Measurements from ENCODE around the gene LMNTD1.
A peak's percentile ranks its signal among the peaks of the same experiment; 100 is the strongest.

Gene LMNTD1

DNA sequence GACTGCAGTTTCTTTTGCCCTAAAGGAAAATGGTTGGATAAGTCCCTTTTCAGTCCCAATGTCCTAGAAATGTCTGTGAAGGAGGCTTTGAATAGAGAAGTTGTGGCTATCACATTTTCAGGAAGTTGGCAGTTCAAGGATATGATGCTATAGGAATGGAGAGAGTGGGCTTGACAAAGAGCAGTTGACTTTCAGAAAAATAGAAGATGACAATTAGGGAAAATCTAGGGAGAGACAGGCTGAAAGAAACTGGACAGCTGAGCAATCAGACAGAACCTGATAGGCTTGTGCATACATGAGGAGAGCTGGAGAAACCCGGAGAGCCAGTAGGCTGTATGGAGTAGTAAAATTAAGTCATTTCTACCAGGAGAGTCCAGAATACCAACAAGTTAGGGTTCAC, 50.5 kb downstream of the LMNTD1 start:
- H3K36me3 ChIP-seq (replicated peaks) = no peaks in the 10 kb centered on the region
- H3K4me3 ChIP-seq (ENCODE audit: low read depth, low read length) = no peak overlapping the region
- no peak overlapping the region for H3K27ac ChIP-seq
- TF ChIP-seq, protein P1, sequence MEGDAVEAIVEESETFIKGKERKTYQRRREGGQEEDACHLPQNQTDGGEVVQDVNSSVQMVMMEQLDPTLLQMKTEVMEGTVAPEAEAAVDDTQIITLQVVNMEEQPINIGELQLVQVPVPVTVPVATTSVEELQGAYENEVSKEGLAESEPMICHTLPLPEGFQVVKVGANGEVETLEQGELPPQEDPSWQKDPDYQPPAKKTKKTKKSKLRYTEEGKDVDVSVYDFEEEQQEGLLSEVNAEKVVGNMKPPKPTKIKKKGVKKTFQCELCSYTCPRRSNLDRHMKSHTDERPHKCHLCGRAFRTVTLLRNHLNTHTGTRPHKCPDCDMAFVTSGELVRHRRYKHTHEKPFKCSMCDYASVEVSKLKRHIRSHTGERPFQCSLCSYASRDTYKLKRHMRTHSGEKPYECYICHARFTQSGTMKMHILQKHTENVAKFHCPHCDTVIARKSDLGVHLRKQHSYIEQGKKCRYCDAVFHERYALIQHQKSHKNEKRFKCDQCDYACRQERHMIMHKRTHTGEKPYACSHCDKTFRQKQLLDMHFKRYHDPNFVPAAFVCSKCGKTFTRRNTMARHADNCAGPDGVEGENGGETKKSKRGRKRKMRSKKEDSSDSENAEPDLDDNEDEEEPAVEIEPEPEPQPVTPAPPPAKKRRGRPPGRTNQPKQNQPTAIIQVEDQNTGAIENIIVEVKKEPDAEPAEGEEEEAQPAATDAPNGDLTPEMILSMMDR (IDR thresholded peaks at IDR 0.05; ENCODE audit: low read depth, low read length, missing control alignments) = no peak
- H3K27me3 ChIP-seq (replicated peaks) = no peaks in the 10 kb centered on the region
- DNase-seq = no peak
- in situ Hi-C loops (cut with HindIII; ENCODE audit: low pct_ligation_motif_present, low sequenced_read_pairs) = no loop called here

DNA sequence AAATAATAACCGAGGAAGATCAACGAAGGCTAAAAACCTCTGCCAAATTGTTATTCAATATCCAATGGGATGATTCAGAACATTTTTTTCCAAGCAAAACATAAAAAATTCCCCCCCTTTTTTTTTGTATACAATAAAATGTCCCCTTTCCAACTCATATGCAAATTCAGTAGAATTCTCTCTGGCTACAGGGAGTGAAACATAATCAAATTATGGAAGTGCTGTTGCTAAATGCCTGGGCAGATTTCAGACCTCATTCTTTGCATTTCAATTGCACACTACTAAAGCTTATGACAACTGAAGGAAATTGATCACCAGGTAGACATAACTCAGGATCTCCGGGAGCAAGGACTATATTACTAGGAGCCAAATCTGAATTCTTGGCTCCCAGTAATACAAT, 51.0 kb downstream of the LMNTD1 start:
- Histone ChIP-seq H3K27ac (no peak overlapping the region), H3K4me3 (ENCODE audit: low read depth, low read length) (no peak overlapping the region), H3K36me3 (replicated peaks) (no peaks in the 10 kb centered on the region), H3K27me3 (replicated peaks) (no peaks in the 10 kb centered on the region)
- no peak for DNase-seq
- TF ChIP-seq, protein P1 (IDR thresholded peaks at IDR 0.05; ENCODE audit: low read depth, low read length, missing control alignments) = no peak
- in situ Hi-C loops (cut with HindIII; ENCODE audit: low pct_ligation_motif_present, low sequenced_read_pairs) = no loop called here

DNA sequence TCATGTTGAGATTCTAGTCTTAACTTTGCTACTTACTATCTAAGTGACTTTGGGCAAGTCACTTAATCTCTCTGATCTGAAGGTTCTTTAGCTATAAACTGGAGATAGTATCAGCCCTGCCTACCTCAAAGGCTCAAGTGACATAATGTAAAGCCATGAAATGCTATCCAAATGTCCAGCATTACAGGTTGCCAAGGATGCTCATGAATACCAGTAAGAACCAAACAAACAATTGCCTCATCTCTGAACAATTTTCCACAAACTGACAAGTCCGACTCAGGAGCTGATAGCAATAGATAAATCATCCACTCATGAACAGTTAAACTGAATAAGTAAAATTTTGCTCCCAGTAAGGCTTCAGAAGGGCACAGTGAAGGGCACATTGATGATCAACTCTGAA, 51.5 kb downstream of the LMNTD1 start:
- no peak overlapping the region for H3K27ac ChIP-seq
- in situ Hi-C loops (cut with HindIII; ENCODE audit: low pct_ligation_motif_present, low sequenced_read_pairs) = no loop called here
- TF ChIP-seq, protein P1 (IDR thresholded peaks at IDR 0.05; ENCODE audit: low read depth, low read length, missing control alignments) = no peak

DNA sequence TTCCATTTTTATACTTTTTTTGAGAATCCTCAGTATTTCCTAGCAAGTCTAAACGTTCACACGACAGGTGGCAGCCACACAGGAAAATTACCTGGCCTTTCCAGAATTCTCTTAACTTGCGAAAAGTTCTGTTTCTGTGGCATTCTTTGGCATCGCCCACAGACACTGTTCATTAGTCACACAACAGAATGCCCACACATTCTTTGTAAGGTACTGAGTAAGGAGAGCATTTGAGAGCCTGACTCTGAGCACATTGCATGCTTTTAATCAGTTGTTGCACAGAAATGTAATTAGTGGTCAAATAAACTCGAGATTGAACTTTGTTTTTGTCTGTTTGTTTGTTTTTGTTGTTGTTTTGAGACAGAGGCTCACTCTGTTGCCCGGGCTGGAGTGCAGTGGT, 52.4 kb downstream of the LMNTD1 start:
- DNase-seq = no peak
- Histone ChIP-seq H3K36me3 (replicated peaks) (no peaks in the 10 kb centered on the region), H3K27me3 (replicated peaks) (no peaks in the 10 kb centered on the region), H3K4me3 (ENCODE audit: low read depth, low read length) (no peak overlapping the region), H3K27ac (no peak overlapping the region)
- TF ChIP-seq, protein P1 (IDR thresholded peaks at IDR 0.05; ENCODE audit: low read depth, low read length, missing control alignments) = no peak
- in situ Hi-C loops (cut with HindIII; ENCODE audit: low pct_ligation_motif_present, low sequenced_read_pairs) = no loop called here

More for the DNA sequence above, 51.5 kb downstream of the LMNTD1 start:
- DNase-seq = peak; percentile 28
- H3K4me3 ChIP-seq (ENCODE audit: low read depth, low read length) = no peak overlapping the region
- H3K27me3 ChIP-seq (replicated peaks) = no peaks in the 10 kb centered on the region
- no peaks in the 10 kb centered on the region for H3K36me3 ChIP-seq (replicated peaks)

DNA sequence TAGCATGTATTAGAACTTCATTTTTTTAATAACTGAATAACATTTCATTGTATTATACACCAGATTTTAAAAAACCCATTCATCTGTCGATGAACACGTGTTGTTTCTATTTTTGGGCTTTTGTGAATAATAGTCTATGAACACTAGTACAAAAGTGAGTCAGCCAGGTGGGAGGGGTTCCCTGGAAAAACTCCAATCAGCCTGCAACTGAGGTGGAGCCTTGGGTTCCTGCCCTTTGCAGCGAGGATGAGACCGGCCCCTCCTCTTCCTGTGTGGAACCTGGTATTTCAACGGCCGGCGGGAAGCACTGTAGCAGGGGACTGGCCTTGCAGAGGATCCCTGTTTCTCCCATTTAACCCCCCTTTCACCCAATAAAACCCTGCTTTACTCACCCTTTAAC, 56.1 kb downstream of the LMNTD1 start:
- DNase-seq = peak; percentile 9
- in situ Hi-C loops (cut with HindIII; ENCODE audit: low pct_ligation_motif_present, low sequenced_read_pairs) = no loop called here
- Histone ChIP-seq H3K27ac (no peak overlapping the region), H3K4me3 (ENCODE audit: low read depth, low read length) (no peak overlapping the region), H3K27me3 (replicated peaks) (no peaks in the 10 kb centered on the region), H3K36me3 (replicated peaks) (no peaks in the 10 kb centered on the region)
- TF ChIP-seq, protein P1 (IDR thresholded peaks at IDR 0.05; ENCODE audit: low read depth, low read length, missing control alignments) = no peak

DNA sequence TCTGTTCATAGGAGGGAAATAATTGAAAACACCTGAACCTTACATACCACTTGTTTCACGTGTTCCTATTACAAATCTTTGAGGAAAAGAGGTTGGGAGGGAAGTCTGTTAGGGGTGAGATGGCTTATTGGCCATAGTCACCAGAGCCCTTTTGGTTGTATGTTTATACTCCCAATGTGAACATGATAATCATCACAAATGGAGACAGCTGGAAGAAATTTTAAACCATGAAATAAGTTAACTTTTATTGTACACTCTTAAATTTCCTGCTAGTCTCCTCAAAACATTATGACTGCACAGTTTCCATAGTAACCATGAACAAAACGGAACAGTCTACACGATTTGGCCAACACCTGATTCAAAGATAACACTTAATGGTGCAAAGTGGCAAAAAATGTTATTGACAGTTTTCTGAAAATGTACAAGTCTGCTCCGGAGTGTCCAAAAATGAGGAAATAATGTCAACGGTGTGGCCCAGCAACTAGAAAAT, 56.9 kb downstream of the LMNTD1 start:
- in situ Hi-C loops (cut with HindIII; ENCODE audit: low pct_ligation_motif_present, low sequenced_read_pairs) = no loop called here
- TF ChIP-seq, protein P1 (IDR thresholded peaks at IDR 0.05; ENCODE audit: low read depth, low read length, missing control alignments) = no peak
- DNase-seq = no peak
- H3K4me3 ChIP-seq (ENCODE audit: low read depth, low read length) = no peak overlapping the region
- H3K27ac ChIP-seq = no peak overlapping the region
- H3K36me3 ChIP-seq (replicated peaks) = no peaks in the 10 kb centered on the region
- H3K27me3 ChIP-seq (replicated peaks) = no peaks in the 10 kb centered on the region

Measured in brain microvascular endothelial cell (primary cell).